ENCODE results near the gene HSPB6.

HSPB6 gene

GRCh38 chr19:35789978-35790944, 33.4 kb upstream of the HSPB6 start:
- no peak overlapping the region for H3K27ac Mint-ChIP-seq
- H3K27me3 Mint-ChIP-seq = no peaks in the 10 kb centered on the region
- H3K9me3 Mint-ChIP-seq = no peaks in the 10 kb centered on the region
- H3K4me1 Mint-ChIP-seq (ENCODE audit: low read depth) = no peaks in the 10 kb centered on the region
- H3K4me3 Mint-ChIP-seq = no peak overlapping the region
- H3K36me3 Mint-ChIP-seq (ENCODE audit: low read depth) = no peaks in the 10 kb centered on the region

- no peaks in the 10 kb centered on the region for H3K27me3 Mint-ChIP-seq
- H3K9me3 Mint-ChIP-seq = no peaks in the 10 kb centered on the region
- no peak overlapping the region for H3K4me3 Mint-ChIP-seq
- H3K4me1 Mint-ChIP-seq (ENCODE audit: low read depth) = no peaks in the 10 kb centered on the region
- no peaks in the 10 kb centered on the region for H3K36me3 Mint-ChIP-seq (ENCODE audit: low read depth)
- no peak overlapping the region for H3K27ac Mint-ChIP-seq
Measured at GRCh38 chr19:35789195-35789977, 32.6 kb upstream of the HSPB6 start.

- Mint-ChIP-seq H3K36me3 (ENCODE audit: low read depth) (no peaks in the 10 kb centered on the region), H3K27me3 (no peaks in the 10 kb centered on the region), H3K27ac (no peak overlapping the region), H3K9me3 (no peaks in the 10 kb centered on the region), H3K4me1 (ENCODE audit: low read depth) (no peaks in the 10 kb centered on the region), H3K4me3 (no peak overlapping the region)
Measured at GRCh38 chr19:35788205-35788960, 31.6 kb upstream of the HSPB6 start.

DNA sequence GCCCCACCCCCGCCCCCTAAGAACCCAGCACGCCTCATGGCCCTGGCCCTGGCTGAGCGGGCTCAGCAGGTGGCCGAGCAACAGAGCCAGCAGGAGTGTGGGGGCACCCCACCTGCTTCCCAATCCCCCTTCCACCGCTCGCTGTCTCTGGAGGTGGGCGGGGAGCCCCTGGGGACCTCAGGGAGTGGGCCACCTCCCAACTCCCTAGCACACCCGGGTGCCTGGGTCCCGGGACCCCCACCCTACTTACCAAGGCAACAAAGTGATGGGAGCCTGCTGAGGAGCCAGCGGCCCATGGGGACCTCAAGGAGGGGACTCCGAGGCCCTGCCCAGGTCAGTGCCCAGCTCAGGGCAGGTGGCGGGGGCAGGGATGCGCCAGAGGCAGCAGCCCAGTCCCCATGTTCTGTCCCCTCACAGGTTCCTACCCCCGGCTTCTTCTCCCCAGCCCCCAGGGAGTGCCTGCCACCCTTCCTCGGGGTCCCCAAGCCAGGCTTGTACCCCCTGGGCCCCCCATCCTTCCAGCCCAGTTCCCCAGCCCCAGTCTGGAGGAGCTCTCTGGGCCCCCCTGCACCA, 30.5 kb upstream of the HSPB6 start:
- H3K36me3 Mint-ChIP-seq (ENCODE audit: low read depth) = no peaks in the 10 kb centered on the region

DNA sequence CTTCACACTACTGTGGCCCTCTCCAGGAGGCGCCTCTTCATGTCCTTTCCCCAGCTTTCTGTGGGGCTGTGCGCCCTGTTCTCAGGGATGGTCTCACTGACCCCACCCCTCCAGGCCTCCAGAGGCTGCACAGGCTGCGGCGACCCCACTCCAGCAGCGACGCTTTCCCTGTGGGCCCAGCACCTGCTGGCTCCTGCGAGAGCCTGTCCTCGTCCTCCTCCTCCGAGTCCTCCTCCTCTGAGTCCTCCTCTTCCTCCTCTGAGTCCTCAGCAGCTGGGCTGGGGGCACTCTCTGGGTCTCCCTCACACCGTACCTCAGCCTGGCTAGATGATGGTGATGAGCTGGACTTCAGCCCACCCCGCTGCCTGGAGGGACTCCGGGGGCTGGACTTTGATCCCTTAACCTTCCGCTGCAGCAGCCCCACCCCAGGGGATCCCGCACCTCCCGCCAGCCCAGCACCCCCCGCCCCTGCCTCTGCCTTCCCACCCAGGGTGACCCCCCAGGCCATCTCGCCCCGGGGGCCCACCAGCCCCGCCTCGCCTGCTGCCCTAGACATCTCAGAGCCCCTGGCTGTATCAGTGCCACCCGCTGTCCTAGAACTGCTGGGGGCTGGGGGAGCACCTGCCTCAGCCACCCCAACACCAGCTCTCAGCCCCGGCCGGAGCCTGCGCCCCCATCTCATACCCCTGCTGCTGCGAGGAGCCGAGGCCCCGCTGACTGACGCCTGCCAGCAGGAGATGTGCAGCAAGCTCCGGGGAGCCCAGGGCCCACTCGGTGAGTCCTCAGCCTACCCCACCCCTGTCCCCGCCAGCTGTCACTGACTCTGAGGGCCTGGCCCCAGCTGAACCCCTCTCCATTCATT, 29.7 kb upstream of the HSPB6 start:
- Mint-ChIP-seq H3K9me3 (no peaks in the 10 kb centered on the region), H3K36me3 (ENCODE audit: low read depth) (no peaks in the 10 kb centered on the region), H3K4me1 (ENCODE audit: low read depth) (no peaks in the 10 kb centered on the region), H3K27ac (peak overlapping the region; percentile 21), H3K4me3 (no peak overlapping the region), H3K27me3 (no peaks in the 10 kb centered on the region)

More for the DNA sequence above, 30.5 kb upstream of the HSPB6 start:
- H3K9me3 Mint-ChIP-seq = no peaks in the 10 kb centered on the region
- no peaks in the 10 kb centered on the region for H3K27me3 Mint-ChIP-seq
- H3K27ac Mint-ChIP-seq = no peak overlapping the region
- no peak overlapping the region for H3K4me3 Mint-ChIP-seq
- no peaks in the 10 kb centered on the region for H3K4me1 Mint-ChIP-seq (ENCODE audit: low read depth)

GRCh38 chr19:35785339-35785627, 28.5 kb upstream of the HSPB6 start:
- no peak overlapping the region for H3K4me3 Mint-ChIP-seq
- no peak overlapping the region for H3K27ac Mint-ChIP-seq
- no peaks in the 10 kb centered on the region for H3K36me3 Mint-ChIP-seq (ENCODE audit: low read depth)
- H3K4me1 Mint-ChIP-seq (ENCODE audit: low read depth) = no peaks in the 10 kb centered on the region
- no peaks in the 10 kb centered on the region for H3K27me3 Mint-ChIP-seq
- no peaks in the 10 kb centered on the region for H3K9me3 Mint-ChIP-seq

DNA sequence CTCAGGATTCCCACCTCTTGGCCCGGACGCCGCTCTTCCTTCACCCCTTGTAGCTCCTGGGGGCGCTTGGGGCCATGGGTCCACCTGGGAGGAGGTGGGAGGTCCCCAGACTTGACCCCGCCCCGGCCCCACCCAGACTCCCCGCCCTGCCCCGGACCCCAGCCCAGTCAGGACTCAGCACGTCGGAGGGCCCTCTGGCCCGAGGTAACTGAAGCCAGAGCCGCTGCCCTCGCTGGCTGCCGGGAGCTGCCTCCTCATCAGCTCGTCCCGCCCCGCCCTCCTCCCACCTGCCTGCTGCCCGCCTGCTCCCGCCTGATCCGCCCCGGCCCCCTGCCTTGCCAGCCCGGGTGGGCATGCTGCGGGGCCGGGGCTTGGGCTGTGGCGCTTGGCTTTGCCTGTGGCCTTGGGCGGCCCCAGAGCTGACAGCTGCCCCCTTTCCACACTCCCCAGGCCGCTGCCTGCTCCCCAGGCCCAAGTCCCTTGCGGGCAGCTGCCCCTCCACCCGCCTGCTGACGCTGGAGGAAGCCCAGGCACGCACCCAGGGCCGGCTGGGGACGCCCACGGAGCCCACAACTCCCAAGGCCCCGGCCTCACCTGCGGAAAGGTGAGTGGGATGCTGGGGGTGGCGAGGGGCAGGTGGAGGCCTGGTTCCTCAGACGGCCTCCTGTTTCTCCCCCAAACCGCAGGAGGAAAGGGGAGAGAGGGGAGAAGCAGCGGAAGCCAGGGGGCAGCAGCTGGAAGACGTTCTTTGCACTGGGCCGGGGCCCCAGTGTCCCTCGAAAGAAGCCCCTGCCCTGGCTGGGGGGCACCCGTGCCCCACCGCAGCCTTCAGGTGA, 27.9 kb upstream of the HSPB6 start:
- Mint-ChIP-seq H3K4me1 (ENCODE audit: low read depth) (no peaks in the 10 kb centered on the region), H3K4me3 (no peak overlapping the region), H3K9me3 (no peaks in the 10 kb centered on the region), H3K27me3 (no peaks in the 10 kb centered on the region), H3K27ac (no peak overlapping the region), H3K36me3 (ENCODE audit: low read depth) (no peaks in the 10 kb centered on the region)

GRCh38 chr19:35783469-35784434, 26.9 kb upstream of the HSPB6 start:
- no peaks in the 10 kb centered on the region for H3K4me1 Mint-ChIP-seq (ENCODE audit: low read depth)

DNA sequence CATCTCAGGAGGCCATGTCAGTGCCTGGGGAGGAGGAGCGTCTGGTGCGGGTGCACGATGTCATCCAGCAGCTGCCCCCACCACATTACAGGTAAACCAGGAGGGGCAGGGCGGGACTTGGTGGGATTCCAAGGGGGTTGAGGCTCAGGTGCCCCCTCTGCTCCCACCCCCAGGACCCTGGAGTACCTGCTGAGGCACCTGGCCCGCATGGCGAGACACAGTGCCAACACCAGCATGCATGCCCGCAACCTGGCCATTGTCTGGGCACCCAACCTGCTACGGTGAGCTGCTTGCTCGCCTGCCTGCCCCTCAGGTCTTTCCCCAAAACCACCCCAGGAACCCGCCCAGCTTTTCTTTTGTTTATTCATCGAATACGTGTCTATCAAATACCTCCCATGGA, 25.8 kb upstream of the HSPB6 start:
- Mint-ChIP-seq H3K4me3 (no peak overlapping the region), H3K36me3 (ENCODE audit: low read depth) (no peaks in the 10 kb centered on the region), H3K9me3 (no peaks in the 10 kb centered on the region), H3K27me3 (no peaks in the 10 kb centered on the region), H3K27ac (no peak overlapping the region), H3K4me1 (ENCODE audit: low read depth) (no peaks in the 10 kb centered on the region)

More at GRCh38 chr19:35783469-35784434, 26.9 kb upstream of the HSPB6 start:
- no peaks in the 10 kb centered on the region for H3K9me3 Mint-ChIP-seq
- H3K27ac Mint-ChIP-seq = no peak overlapping the region
- H3K27me3 Mint-ChIP-seq = no peaks in the 10 kb centered on the region
- no peak overlapping the region for H3K4me3 Mint-ChIP-seq
- H3K36me3 Mint-ChIP-seq (ENCODE audit: low read depth) = no peaks in the 10 kb centered on the region

DNA sequence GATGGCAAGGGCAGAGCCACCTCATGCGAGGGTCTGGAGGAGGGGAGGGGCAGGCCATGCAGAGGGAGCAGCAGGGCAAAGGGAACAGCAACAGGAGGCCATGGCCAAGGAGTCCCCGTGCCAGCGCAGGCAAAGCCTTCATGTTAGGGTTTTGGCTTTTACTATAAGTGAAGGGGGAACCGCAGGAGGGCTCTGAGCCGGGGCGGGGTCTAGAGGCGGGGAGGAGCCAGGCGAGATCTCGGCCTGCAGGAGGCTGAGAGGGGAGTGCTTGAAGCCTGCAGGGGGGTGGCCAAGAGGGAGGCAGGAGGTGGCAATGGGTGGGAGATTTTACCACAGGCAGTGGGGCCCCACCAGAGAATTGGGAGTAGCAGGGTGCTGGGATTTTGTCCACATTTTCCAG, 24.8 kb upstream of the HSPB6 start:
- no peaks in the 10 kb centered on the region for H3K36me3 Mint-ChIP-seq (ENCODE audit: low read depth)
- H3K4me1 Mint-ChIP-seq (ENCODE audit: low read depth) = no peaks in the 10 kb centered on the region
- no peak overlapping the region for H3K27ac Mint-ChIP-seq
- no peaks in the 10 kb centered on the region for H3K27me3 Mint-ChIP-seq
- no peak overlapping the region for H3K4me3 Mint-ChIP-seq
- H3K9me3 Mint-ChIP-seq = no peaks in the 10 kb centered on the region

DNA sequence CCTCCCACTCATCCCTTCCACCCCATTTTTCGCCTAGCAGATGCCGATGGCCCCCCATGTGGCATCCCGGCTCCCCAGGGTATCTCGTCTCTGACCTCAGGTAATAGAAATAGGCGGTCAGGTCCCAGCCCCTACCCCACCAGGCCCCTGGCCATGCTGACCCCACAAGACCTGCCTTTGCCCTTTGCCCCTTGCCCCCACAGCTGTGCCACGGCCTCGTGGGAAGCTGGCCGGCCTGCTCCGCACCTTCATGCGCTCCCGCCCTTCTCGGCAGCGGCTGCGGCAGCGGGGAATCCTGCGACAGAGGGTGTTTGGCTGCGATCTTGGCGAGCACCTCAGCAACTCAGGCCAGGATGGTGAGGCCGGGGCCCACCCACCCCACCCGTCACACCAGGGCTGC, 23.9 kb upstream of the HSPB6 start:
- Mint-ChIP-seq H3K9me3 (no peaks in the 10 kb centered on the region), H3K4me1 (ENCODE audit: low read depth) (peaks cover 5% of the 10 kb centered on the region), H3K4me3 (no peak overlapping the region), H3K27me3 (no peaks in the 10 kb centered on the region), H3K36me3 (ENCODE audit: low read depth) (no peaks in the 10 kb centered on the region), H3K27ac (no peak overlapping the region)

GRCh38 chr19:35780058-35780457, 23.2 kb upstream of the HSPB6 start:
- Mint-ChIP-seq H3K27ac (no peak overlapping the region), H3K27me3 (no peaks in the 10 kb centered on the region), H3K4me1 (ENCODE audit: low read depth) (peaks cover 6% of the 10 kb centered on the region), H3K9me3 (no peaks in the 10 kb centered on the region), H3K36me3 (ENCODE audit: low read depth) (no peaks in the 10 kb centered on the region), H3K4me3 (no peak overlapping the region)

Measured in stimulated activated naive CD8-positive, alpha-beta T cell treated with anti-CD3 and anti-CD28 coated beads, Interleukin-15, Interleukin-2, amounts not matched to agents 100 ng/mL and 50 ng/mL, for 24 hours (primary cell).